Stromal cell of bone marrow (primary cell): Measurements from ENCODE around the gene PUDP.

Source experiments
- DNase-seq: peaks from one replicate; pipeline ENCODE4 v3.0.0-alpha.2; 2012; ENCODE audit warnings: low read depth

Gene PUDP

GRCh38 chrX:7146703-7147412 lies 1.1 kb downstream of the PUDP start:
- no peak for DNase-seq

- DNase-seq, result no peak
Measured at GRCh38 chrX:7146020-7146702, 1.8 kb downstream of the PUDP start.

DNA sequence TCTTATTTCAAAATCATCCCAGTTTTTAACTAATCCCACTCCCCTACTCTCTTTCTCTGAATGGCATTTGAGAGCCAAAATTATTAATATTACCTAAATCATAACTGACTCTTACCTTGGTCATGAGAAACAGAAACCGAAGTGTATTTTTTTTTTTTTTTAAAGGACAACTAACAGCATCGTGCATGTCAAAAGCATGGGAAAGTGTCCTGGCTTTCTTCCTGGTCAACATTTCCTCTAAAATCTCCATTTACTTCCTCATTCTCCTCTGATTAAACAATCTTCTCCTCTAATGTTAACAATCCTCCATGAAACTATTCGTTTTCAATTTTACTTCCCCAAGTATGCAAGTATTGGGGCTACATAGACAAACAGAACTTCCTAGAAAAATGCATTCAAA lies 2.5 kb downstream of the PUDP start:
- no peak for DNase-seq

GRCh38 chrX:7143941-7144525 lies 3.9 kb downstream of the PUDP start:
- no peak for DNase-seq

GRCh38 chrX:7143076-7143475 lies 4.9 kb downstream of the PUDP start:
- no peak for DNase-seq

GRCh38 chrX:7139202-7140081 lies 8.5 kb downstream of the PUDP start:
- no peak for DNase-seq

DNA sequence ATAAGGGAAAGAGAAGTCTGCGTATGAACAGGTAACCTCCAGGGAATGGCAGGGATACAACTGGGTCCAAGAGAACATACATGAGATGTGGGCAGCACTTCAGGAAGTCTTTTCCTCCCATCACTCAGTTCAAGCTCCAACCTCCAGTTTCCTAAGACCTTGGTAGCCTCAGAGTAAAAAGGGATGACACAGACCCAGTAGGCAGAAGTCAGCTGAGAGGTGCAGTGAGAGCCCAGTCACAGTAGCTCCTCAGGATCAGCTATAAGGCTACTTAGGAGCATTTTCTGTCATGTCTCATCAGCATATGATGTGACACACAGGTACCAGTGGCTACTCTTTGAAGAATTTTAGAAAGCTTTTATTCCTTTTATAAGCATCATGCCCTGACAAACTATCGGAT lies 13.0 kb downstream of the PUDP start:
- DNase-seq, result no peak

GRCh38 chrX:7133050-7133440 lies 14.9 kb downstream of the PUDP start:
- no peak for DNase-seq

DNA sequence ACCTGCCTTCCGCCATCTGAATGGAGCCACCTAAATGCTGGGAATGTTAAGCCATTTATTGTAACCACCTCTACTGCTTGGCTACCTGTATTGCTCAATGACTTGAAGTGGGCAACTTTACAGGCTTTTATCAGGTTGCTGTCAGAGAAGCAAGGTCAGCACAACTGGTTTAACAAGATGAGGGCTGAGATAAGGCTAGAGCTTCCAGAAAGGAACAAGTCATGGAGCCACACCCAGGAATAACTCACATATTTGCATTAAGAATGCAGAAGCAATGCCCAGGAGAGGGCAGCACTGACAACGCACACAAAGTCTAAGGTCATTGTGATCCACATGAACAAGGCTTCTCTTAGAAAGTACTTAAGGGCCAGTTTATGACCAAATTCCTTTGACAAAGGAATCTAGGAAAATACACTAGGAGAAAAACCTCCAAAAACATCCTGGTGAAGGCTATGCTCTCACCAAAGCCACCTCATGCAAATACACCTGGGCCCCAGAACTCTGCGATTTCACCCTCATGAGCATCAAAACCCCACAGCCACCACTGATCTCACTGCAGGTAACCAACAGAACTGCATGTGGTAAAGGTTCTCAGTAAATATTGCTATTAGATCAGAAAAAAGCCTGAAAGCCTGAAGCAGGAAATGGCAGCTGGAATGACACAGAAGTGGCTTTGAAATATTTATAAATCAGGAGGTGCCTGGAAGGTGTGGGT lies 15.5 kb downstream of the PUDP start:
- no peak for DNase-seq

DNA sequence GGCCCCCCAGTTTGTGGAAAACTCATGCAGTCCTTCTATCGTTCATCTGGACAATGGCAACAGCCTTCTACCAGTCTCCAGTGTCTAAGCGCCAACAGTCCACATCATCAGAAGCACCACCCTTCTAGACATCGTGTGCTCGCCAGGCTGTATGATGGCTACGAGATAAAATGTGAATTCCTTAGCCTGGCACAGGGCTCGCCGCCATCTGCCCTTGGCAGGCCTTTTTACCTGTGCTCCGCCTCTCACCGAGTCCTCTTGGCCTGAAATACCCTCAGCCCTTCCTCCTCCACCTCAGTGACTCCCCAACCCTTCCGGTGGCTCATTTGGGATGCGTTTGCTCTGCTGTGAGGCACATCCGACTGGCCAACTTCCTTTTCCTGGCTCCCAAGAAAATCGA lies 16.3 kb downstream of the PUDP start:
- DNase-seq, result no peak

DNA sequence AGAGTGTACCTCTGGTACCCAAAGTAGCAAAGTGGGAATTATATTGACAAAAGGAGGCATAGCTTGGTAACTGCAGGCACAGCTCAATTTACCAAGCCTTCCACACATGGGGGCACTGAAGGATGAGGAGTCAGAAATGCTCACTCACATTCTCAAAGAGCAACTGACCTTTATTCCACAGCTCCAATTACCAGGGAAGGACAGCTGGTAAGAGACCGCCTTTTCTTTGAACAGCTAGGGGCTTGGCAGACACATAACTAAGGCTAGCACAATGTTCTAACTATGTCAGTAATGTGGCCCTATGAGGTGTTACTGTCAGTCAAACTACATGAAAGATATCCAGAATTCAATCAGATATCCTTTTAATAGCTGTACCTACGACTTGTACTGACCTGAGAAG lies 20.9 kb downstream of the PUDP start:
- no peak for DNase-seq

- DNase-seq, result no peak
Measured at GRCh38 chrX:7120878-7121219, 27.1 kb downstream of the PUDP start.

DNA sequence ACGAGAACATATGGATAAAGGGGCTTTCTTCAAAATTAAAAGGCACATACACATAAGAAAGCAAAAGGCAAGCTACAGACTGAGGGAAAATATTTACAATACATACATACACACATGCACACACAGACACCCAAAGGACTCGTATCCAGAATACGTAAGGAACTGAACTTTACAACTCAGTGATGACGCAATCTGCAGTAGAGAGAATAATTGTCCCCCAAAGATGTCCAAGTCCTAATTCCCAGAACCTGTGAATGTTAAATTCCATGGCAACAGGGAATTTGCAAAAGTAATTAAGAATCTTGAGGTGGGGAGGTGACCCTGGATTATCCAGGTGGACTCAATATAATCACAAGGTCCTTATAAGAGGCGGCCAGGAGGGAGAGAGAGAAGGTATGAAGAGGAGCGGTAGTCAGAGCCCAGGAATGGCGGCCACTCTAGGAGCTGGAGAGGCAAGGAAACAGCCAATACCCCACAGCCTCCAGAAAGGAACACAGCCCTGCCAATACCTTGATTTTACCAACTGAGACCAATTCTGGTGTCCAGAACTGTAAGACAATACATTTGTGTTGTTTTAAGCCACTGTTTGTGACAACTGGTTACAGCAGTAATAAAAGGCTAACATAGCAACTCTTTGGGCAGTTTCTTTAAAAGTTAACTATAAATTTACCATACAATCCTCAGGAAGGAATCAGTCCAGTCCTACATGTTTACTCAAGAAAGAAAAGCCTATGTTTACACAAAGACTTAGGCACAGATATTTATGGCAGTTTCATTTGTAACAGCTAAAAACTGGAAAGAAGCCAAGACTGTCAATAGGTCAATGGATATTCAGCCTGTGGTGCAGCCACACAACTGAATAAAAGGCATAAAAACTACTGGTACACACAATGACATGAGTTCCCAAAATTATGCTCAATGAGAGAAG lies 27.7 kb downstream of the PUDP start:
- no peak for DNase-seq

DNA sequence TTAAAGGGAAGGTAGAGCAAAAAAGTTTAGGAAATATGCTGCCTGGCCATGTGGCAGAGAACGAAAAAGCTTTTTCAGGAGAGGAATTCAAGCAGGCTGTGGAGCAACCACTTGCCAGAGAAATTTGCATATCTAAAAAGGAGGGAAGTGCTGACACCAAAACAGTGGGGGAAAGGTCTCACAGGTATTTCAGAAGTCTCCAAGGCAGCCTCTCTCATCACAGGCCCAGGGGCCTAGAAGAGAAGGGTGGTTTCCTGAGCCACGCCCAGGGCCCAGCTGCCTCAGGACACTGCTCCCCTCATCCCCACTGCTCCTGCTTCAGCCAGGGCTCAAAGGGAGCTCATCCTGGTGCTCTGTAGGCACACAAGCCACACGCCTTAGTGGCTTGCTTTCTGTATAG lies 30.4 kb downstream of the PUDP start:
- DNase-seq, result no peak

GRCh38 chrX:7116081-7116480 lies 31.9 kb downstream of the PUDP start:
- DNase-seq, result no peak

DNA sequence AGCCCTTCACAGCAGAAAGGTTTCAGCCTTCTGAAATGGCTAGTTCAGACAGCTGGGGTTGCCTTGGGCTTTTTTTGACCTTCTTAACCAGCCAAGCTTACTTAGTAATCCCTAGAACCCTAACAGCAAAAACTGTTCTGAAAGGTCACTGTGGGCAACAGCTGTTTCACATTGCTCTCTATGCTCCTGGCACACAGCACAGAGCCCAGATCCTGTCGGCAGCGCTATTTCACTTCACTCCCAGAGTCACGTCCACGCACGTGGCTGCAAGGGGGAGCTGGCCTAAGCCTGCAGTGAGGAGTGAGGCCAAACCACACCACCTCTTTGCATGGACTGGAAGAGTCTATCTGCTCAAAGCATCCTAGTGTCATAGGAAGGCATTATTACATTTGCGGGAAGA lies 32.4 kb downstream of the PUDP start:
- no peak for DNase-seq

DNA sequence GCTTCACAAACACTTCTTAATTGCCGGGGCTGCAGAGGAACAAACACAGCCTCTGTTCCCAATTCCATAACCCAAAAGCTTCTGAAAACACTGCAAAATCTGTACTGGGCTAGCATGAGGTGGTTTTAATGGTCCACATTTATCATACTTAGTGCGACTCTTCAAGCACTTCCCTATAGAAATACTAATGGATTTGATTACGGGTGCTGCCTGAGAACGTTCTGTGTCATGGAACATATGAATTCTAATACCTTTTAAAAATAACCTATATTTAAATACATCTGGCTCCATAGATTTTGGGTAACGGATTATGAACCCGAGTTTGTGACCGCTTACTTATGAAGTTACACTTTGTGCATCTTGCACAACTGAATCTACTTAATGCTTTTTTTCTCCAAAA lies 35.9 kb downstream of the PUDP start:
- no peak for DNase-seq

DNA sequence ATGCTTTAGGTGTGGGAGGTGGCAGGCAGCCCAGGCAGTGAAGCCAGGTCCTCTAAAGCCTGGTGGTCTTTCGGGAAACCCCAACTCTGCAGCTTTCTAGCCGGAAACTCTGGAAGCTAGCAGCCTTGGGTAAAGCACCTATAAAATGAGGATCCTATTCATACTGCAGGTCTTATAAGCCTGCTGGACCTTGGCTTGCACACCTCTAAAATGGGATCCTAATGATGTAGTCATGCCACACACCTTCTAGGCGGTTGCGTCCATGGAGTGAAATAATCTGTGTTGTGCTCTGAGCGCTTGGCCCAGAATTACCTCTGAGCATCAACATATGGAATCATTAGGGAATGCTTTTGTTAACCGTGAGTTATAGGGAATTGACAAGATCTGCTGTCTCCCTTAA lies 36.4 kb downstream of the PUDP start:
- no peak for DNase-seq

DNA sequence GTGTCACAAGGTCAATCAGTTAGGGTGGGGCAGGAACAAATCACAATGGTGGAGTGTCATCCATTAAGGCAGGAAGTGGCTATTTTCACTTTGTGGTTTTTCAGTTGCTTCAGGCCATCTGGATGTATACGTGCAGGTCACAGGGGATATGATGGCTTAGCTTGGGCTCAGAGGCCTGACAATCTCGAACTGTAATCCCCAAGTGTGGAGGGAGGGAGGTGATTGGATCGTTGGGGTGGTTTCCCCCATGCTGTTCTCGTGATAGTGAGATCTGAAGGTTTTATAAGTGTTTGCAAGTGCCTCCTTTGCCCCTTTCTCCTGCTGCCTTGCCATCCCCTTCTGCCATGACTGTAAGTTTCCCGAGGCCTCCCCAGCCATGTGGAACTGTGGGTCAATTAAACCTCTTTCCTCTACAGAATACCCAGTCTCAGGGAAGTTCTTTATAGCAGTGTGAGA lies 37.1 kb downstream of the PUDP start:
- DNase-seq, result no peak

GRCh38 chrX:7109838-7110793 lies 37.8 kb downstream of the PUDP start:
- no peak for DNase-seq
